Kidney (tissue), 14 donors: ENCODE measurements around the gene HEG1. TPM values are rescaled to one million over a fixed set of nuclear protein-coding genes. Genes with fewer than 3 reads are reported as not detected.

Source experiments
- DNase-seq, 5 donors: peaks; one replicate each; pipeline ENCODE4 v3.0.0-alpha.2; 2013 to 2020
- FAIRE-seq: peaks from 2 replicates; lab custom pipeline; 2012; peaks lifted over from hg19 to GRCh38; lab: Jason Lieb, UNC
- H3K27ac ChIP-seq, 2 donors: one replicate each; pipeline ENCODE4 v1.7.0; 2013; ENCODE audit warnings: low read depth in 2 of 2, low read length in 2 of 2, inconsistent platforms in 1 of 2
- H3K27me3 ChIP-seq: one replicate; pipeline ENCODE4 v1.7.1; 2013; ENCODE audit warnings: low read length, inconsistent platforms; ENCODE audit not compliant: control insufficient read depth, insufficient read depth
- H3K36me3 ChIP-seq, 3 donors: one replicate each; pipeline versions ENCODE4 v1.7.0 to v1.7.1; 2013; ENCODE audit warnings: low read length in 3 of 3, control low read depth in 1 of 3, inconsistent platforms in 1 of 3; ENCODE audit not compliant: insufficient read depth in 3 of 3, control insufficient read depth in 2 of 3
- H3K4me1 ChIP-seq, 3 donors: one replicate each; pipeline versions ENCODE4 v1.7.0 to v1.7.1; 2013; ENCODE audit warnings: low read length in 3 of 3, inconsistent platforms in 1 of 3, low read depth in 1 of 3; ENCODE audit not compliant: control insufficient read depth in 2 of 3, insufficient read depth in 2 of 3
- H3K4me3 ChIP-seq, 3 donors: one replicate each; pipeline versions ENCODE4 v1.7.0 to v1.8.1; 2013; ENCODE audit warnings: low read length in 3 of 3, control low read depth in 1 of 3, inconsistent platforms in 1 of 3
- H3K9ac ChIP-seq, 3 donors: one replicate each; pipeline versions ENCODE4 v1.7.0 to v1.7.1; 2013; ENCODE audit warnings: low read length in 3 of 3, control low read depth in 1 of 3, inconsistent platforms in 1 of 3
- H3K9me3 ChIP-seq, 3 donors: one replicate each; pipeline versions ENCODE4 v1.7.0 to v1.7.1; 2013; ENCODE audit warnings: low read length in 3 of 3, control low read depth in 1 of 3, inconsistent platforms in 1 of 3; ENCODE audit not compliant: control insufficient read depth in 2 of 3, insufficient read depth in 1 of 3
- intact Hi-C: fragments of 100-400 bp; cut with DNase I; formaldehyde crosslinking; loops from one replicate; pipeline ENCODE4 v1.11.1; 2022
- polyA plus RNA-seq: library from polyadenylated mRNA; stranded (reverse); fragments of 350-450 nt; fragmentation: Illumina TruSeq; extraction: RNeasy Lipid Tissue Mini Kit (QIAGEN cat#74804); gene quantifications from one replicate; pipeline ENCODE4 v1.2.3, GENCODE V29; 2014; ENCODE audit warnings: low read depth, low replicate concordance; ENCODE audit not compliant: insufficient read depth
- total RNA-seq: library from RNA; stranded (reverse); fragmentation: NEBNext Ultra II Directional; extraction: Animal tissue kit (Norgen Biotek cat#: 25700); gene quantifications from one replicate; pipeline ENCODE4 v1.2.1, GENCODE V29; 2021
- TF ChIP-seq, protein P1 (sequence below): IDR thresholded peaks from 3 replicates; pipeline ENCODE4 v1.5.1; 2012; ENCODE audit warnings: mild to moderate bottlenecking, moderate library complexity, borderline replicate concordance; ENCODE audit not compliant: insufficient read depth; ENCODE audit errors: extremely low read depth
- donor health status: control.
- donor health status: control.
- donor health status: control.
- donor health status: control.
- donor health status: control.
- donor health status: DM: yes; HTN: yes; CAD: no.
- donor health status: Normal renal cell carcinoma (clear cell type).

Gene HEG1
- total and polyA plus RNA-seq, 2 donors from 2014 or later, result 10.3 to 96.3 TPM

DNA sequence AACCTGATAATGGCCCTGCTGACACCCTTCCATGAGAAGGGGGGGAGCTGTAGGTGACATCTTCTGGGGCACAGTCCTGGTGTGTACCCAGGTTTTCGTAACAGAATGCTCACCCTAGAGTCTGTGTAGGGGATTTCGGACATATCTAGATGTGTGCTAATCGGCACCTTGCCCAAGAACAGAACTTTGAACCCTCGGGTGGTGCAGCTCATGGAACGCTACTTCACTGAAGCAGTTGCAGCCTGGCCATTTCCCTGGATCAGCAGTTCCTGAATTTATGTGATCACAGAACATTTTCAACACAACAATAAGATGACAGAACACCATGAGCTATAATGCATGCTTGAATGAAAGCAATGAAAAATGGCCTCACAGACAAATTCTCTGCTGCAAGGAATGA lies 63.8 kb downstream of the HEG1 start:
- Histone ChIP-seq H3K27ac (no peak overlapping the region), H3K27me3 (no peaks in the 10 kb centered on the region), H3K9ac (no peak overlapping the region), H3K9me3 (no peaks in the 10 kb centered on the region), H3K4me1 (peaks cover 0 to 14% (median 9%) of the 10 kb centered on the region in 3 donors), H3K4me3 (no peak overlapping the region), H3K36me3 (peaks cover 0 to 3% (median 0%) of the 10 kb centered on the region in 3 donors)
- DNase-seq (no peak), FAIRE-seq (no peak)
- intact Hi-C loops, result loop anchor here (10.0 kb wide), 1 partner anchor 443 kb away; no protein-coding TSS in a partner anchor
- TF ChIP-seq, protein P1, sequence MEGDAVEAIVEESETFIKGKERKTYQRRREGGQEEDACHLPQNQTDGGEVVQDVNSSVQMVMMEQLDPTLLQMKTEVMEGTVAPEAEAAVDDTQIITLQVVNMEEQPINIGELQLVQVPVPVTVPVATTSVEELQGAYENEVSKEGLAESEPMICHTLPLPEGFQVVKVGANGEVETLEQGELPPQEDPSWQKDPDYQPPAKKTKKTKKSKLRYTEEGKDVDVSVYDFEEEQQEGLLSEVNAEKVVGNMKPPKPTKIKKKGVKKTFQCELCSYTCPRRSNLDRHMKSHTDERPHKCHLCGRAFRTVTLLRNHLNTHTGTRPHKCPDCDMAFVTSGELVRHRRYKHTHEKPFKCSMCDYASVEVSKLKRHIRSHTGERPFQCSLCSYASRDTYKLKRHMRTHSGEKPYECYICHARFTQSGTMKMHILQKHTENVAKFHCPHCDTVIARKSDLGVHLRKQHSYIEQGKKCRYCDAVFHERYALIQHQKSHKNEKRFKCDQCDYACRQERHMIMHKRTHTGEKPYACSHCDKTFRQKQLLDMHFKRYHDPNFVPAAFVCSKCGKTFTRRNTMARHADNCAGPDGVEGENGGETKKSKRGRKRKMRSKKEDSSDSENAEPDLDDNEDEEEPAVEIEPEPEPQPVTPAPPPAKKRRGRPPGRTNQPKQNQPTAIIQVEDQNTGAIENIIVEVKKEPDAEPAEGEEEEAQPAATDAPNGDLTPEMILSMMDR, result no peak

DNA sequence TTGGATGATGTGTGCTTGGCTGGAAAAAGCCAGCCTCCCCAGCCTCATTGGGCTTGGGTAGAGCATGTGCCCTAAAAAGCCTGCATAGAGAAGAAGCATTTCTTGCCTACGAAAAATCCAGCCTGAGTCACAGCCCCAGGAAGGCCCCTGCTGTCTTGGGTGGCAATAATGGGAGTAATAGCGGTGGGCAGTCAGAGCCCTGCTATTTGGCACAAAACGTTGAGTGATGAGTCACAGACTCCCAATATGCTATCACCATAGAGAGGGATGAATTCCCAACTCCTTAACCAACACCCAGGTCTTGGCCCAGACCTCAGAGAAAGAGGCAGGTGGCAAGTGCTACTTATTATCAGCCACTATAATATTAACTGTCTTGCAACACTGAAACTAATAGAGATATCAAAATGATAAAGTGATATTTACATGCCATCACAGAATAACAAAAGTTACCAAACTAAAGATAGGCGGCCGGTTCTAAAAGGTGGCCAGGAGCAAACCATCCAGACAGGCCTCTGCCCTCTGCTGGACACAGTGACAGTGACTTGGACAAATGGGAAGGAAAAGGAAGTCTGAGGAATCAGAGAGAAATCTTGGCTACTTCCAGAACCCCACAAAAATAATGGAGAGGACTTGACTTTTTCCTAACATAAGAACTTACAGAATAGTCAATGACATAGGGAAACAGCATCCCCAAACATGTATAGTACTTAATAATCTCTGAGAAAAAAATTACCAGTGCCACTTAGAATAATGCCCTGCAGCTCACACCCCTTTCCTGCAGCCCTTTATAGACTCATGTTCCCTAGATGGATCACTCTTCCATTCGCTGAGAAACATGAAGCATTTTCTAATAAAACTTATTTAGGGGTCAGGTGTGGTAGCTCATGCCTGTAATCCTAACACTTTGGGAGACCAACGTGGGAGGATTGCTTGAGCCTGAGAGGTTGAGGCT lies 69.3 kb downstream of the HEG1 start:
- Histone ChIP-seq H3K4me1 (peaks cover 0 to 2% (median 0%) of the 10 kb centered on the region in 3 donors), H3K36me3 (peaks cover 0 to 3% (median 0%) of the 10 kb centered on the region in 3 donors), H3K9ac (no peak overlapping the region), H3K27me3 (no peaks in the 10 kb centered on the region), H3K27ac (peak overlapping the region in 1 of 2 donors; percentile 5), H3K9me3 (no peaks in the 10 kb centered on the region), H3K4me3 (no peak overlapping the region)
- intact Hi-C loops, result no loop called here
- DNase-seq, result peak in 1 of 5 donors; percentile 47
- TF ChIP-seq, protein P1, result peak; percentile 45
- FAIRE-seq, result no peak

DNA sequence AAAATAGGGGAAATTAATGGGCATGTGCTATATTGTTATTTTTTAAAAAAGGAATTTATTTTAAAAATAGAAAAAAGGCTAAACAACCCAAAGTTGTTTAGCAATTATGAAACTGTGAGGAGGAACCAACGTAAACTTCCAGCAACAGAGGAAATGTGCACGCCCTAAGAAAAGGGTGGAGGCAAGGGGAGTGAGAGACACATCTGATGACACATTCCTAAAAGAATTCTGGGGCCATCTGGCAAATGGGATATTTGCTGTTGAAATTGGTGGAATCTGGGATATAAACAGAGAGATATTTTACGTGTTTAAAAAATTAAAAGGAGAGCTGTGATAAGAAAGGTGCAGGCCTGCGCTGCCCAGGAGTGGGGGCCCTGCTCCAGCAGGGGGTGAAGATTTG lies 70.4 kb downstream of the HEG1 start:
- H3K36me3 ChIP-seq, result peaks cover 0 to 3% (median 0%) of the 10 kb centered on the region in 3 donors
- no peak overlapping the region for H3K9ac ChIP-seq
- intact Hi-C loops, result no loop called here
- H3K4me1 ChIP-seq, result peaks cover 0 to 2% (median 0%) of the 10 kb centered on the region in 3 donors
- H3K27ac ChIP-seq, result no peak overlapping the region
- H3K27me3 ChIP-seq, result no peaks in the 10 kb centered on the region
- DNase-seq, result no peak
- no peak overlapping the region for H3K4me3 ChIP-seq
- H3K9me3 ChIP-seq, result no peaks in the 10 kb centered on the region
- FAIRE-seq, result no peak
- TF ChIP-seq, protein P1, result no peak
